Trophoblast cell (in vitro differentiated cells and primary cell): ENCODE measurements around the gene VAMP3.

ENCODE experiments used
- DNase-seq, 2 donors: peaks; one replicate each; pipeline ENCODE4 v3.0.0-alpha.2; 2016
- H2AFZ ChIP-seq: 2 replicates; pipeline ENCODE4 v1.6.1; 2013; ENCODE audit warnings: low read length, moderate library complexity, mild to moderate bottlenecking; ENCODE audit not compliant: insufficient read depth, poor library complexity
- H2AK5ac ChIP-seq: 2 replicates; pipeline ENCODE4 v1.6.1; 2013; ENCODE audit warnings: mild to moderate bottlenecking, low read length
- H2BK120ac ChIP-seq: 2 replicates; pipeline ENCODE4 v1.6.1; 2013; ENCODE audit warnings: low read length, mild to moderate bottlenecking, moderate library complexity; ENCODE audit not compliant: insufficient read depth, poor library complexity
- H2BK12ac ChIP-seq: 2 replicates; pipeline ENCODE4 v1.6.1; 2013; ENCODE audit warnings: mild to moderate bottlenecking, low read length, moderate library complexity
- H2BK5ac ChIP-seq: 2 replicates; pipeline ENCODE4 v1.6.1; 2013; ENCODE audit warnings: low read length, low read depth, moderate library complexity, mild to moderate bottlenecking; ENCODE audit not compliant: poor library complexity
- H3K14ac ChIP-seq: 2 replicates; pipeline ENCODE4 v1.6.1; 2013; ENCODE audit warnings: mild to moderate bottlenecking, low read length
- H3K18ac ChIP-seq: 2 replicates; pipeline ENCODE4 v1.6.1; 2013; ENCODE audit warnings: mild to moderate bottlenecking, low read length
- H3K23ac ChIP-seq: 2 replicates; pipeline ENCODE4 v1.6.1; 2013; ENCODE audit warnings: low read length
- H3K27ac ChIP-seq: 2 replicates; pipeline ENCODE4 v1.5.1; 2013; ENCODE audit warnings: low read depth, mild to moderate bottlenecking, inconsistent platforms, low read length, moderate library complexity
- H3K27me3 ChIP-seq: 2 replicates; pipeline ENCODE4 v1.6.1; 2013; ENCODE audit warnings: inconsistent platforms, mild to moderate bottlenecking, low read length, moderate library complexity; ENCODE audit not compliant: insufficient read depth
- H3K36me3 ChIP-seq, 2 experiments: 1 replicate in 1 of 2; 2 replicates in 1 of 2; pipeline ENCODE4 v1.6.1; 2013; ENCODE audit warnings: low read length in 2 of 2, mild to moderate bottlenecking in 2 of 2, moderate library complexity in 1 of 2; ENCODE audit not compliant: insufficient read depth in 2 of 2, control insufficient read depth in 1 of 2
- H3K4ac ChIP-seq: 2 replicates; pipeline ENCODE4 v1.6.1; 2013; ENCODE audit warnings: low read depth, mild to moderate bottlenecking, low read length, moderate library complexity
- H3K4me1 ChIP-seq, 2 experiments: 1 replicate in 1 of 2; 2 replicates in 1 of 2; pipeline ENCODE4 v1.6.1; 2013; ENCODE audit warnings: low read length in 2 of 2, mild to moderate bottlenecking in 2 of 2, moderate library complexity in 1 of 2; ENCODE audit not compliant: insufficient read depth in 2 of 2, control insufficient read depth in 1 of 2
- H3K4me2 ChIP-seq: 2 replicates; pipeline ENCODE4 v1.6.1; 2013; ENCODE audit warnings: inconsistent platforms, mild to moderate bottlenecking, low read length, moderate library complexity
- H3K4me3 ChIP-seq: 2 replicates; pipeline ENCODE4 v1.5.1; 2013; ENCODE audit warnings: mild to moderate bottlenecking, low read depth, low read length, inconsistent platforms
- H3K79me1 ChIP-seq: one replicate; pipeline ENCODE4 v1.6.1; 2013; ENCODE audit warnings: low read length
- H3K79me2 ChIP-seq: 2 replicates; pipeline ENCODE4 v1.6.1; 2013; ENCODE audit warnings: low read length, mild to moderate bottlenecking; ENCODE audit not compliant: control insufficient read depth, insufficient read depth, poor library complexity
- H3K9ac ChIP-seq: 2 replicates; pipeline ENCODE4 v1.6.1; 2013; ENCODE audit warnings: mild to moderate bottlenecking, low read length
- H3K9me3 ChIP-seq: 2 replicates; pipeline ENCODE4 v1.6.1; 2013; ENCODE audit warnings: low read depth, mild to moderate bottlenecking, control low read depth, inconsistent platforms, low read length; ENCODE audit not compliant: insufficient read depth
- H4K12ac ChIP-seq: 2 replicates; pipeline ENCODE4 v1.6.1; 2013; ENCODE audit warnings: low read depth, mild to moderate bottlenecking, low read length, moderate library complexity
- H4K8ac ChIP-seq: 2 replicates; pipeline ENCODE4 v1.6.1; 2013; ENCODE audit warnings: low read depth, mild to moderate bottlenecking, low read length, moderate library complexity
- H4K91ac ChIP-seq: one replicate; pipeline ENCODE4 v1.6.1; 2013; ENCODE audit warnings: low read depth, mild to moderate bottlenecking, low read length, moderate library complexity
- WGBS: extraction: QIAGEN DNeasy Blood & Tissue Kit; methylation state at CpG from one replicate; pipeline ENCODE4 v1.1.7; 2013; ENCODE audit warnings: missing lambda C conversion rate; ENCODE audit not compliant: insufficient read length, insufficient coverage; ENCODE audit errors: extremely low coverage; 5-methylcytosine and 5-hydroxymethylcytosine counted together

The VAMP3 gene

DNA sequence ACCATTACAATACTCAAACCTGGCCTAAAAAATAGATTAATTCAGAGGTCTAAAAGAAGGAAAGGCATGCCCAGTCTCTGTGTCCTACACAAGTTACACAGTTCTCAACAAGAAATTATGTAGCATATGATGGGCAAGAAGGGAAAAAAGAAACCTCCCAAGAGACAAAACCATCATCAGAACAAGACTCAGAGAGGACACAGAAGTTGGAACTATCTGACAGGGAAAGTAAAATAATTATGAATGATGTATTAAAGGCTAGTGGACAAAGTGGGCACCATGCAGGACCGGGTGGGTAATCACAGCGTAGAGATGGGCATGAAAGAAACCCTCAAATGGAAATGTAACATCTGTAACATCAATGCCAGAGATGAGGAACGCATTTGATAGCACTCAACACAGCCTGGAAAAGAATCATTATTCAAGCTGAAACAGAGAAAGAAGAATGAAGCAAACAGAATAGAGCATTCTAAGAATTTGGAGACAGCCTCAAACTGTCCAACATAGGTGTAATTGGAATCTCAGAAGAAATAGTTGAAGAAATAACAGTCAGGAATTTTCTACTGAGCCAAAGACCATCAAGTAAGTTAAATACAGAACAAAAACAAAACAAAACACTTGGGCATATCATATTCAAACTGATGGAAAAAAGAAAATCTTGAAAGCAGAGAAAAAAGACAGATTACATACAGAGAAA lies 42.7 kb downstream of the VAMP3 start:
- Histone ChIP-seq H2BK120ac (no peak overlapping the region), H3K14ac (no peak overlapping the region), H3K36me3 (no peaks in the 10 kb centered on the region), H3K23ac (no peak overlapping the region), H3K79me1 (no peaks in the 10 kb centered on the region), H2AK5ac (no peak overlapping the region), H3K9ac (no peak overlapping the region), H3K4ac (no peak overlapping the region), H4K12ac (no peak overlapping the region), H3K4me2 (no peak overlapping the region), H3K9me3 (no peaks in the 10 kb centered on the region), H3K27me3 (no peaks in the 10 kb centered on the region), H4K8ac (no peak overlapping the region), H3K4me3 (no peak overlapping the region), H2BK5ac (no peak overlapping the region), H4K91ac (no peak overlapping the region), H3K79me2 (no peaks in the 10 kb centered on the region), H2BK12ac (no peak overlapping the region), H2AFZ (no peak overlapping the region), H3K18ac (no peak overlapping the region), H3K27ac (no peak overlapping the region), H3K4me1 (no peaks in the 10 kb centered on the region)
- no CpG with 5 or more reads among the region's 3 CpGs for WGBS
- no peak for DNase-seq

GRCh38 chr1:7821282-7821681 lies 50.2 kb downstream of the VAMP3 start:
- whole genome bisulfite sequencing: no CpG with 5 or more reads among the region's 3 CpGs

DNA sequence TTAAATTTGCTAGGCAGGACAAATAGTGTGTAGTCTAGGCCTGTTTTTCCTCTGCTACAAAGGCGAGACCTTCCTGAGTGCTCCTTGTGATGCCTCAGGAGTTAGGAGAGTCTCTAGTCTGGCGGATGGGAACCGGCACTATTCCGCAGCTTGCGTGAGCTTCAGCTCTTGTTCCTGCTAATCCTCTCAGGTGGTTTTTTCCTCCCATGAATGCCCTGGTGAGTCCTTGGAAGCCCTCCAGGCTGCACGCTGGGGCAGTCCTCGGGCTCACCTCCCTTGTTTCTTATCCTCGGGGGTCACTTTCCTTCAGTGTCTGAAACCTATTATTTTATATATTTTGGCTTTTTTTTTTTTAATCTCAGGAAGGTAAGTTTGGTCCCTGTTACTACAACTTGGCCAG lies 53.6 kb downstream of the VAMP3 start:
- Histone ChIP-seq H3K18ac (no peak overlapping the region), H3K9ac (no peak overlapping the region), H3K27ac (no peak overlapping the region), H3K4me1 (no peaks in the 10 kb centered on the region), H3K36me3 (no peaks in the 10 kb centered on the region), H2BK5ac (no peak overlapping the region), H3K4me2 (no peak overlapping the region), H2AFZ (no peak overlapping the region), H3K4me3 (no peak overlapping the region), H4K8ac (no peak overlapping the region), H2BK120ac (no peak overlapping the region), H2BK12ac (no peak overlapping the region), H3K9me3 (no peaks in the 10 kb centered on the region), H3K23ac (no peak overlapping the region), H3K79me1 (no peaks in the 10 kb centered on the region), H4K91ac (no peak overlapping the region), H2AK5ac (no peak overlapping the region), H4K12ac (no peak overlapping the region), H3K79me2 (no peaks in the 10 kb centered on the region), H3K27me3 (no peaks in the 10 kb centered on the region), H3K14ac (no peak overlapping the region), H3K4ac (no peak overlapping the region)
- WGBS: no CpG with 5 or more reads among the region's 8 CpGs
- no peak for DNase-seq

More at GRCh38 chr1:7821282-7821681, 50.2 kb downstream of the VAMP3 start:
- Histone ChIP-seq H2BK5ac (no peak overlapping the region), H3K9ac (no peak overlapping the region), H3K4ac (no peak overlapping the region), H3K14ac (no peak overlapping the region), H2BK12ac (no peak overlapping the region), H3K23ac (no peak overlapping the region), H4K8ac (no peak overlapping the region), H3K4me3 (no peak overlapping the region), H3K27me3 (no peaks in the 10 kb centered on the region), H2AK5ac (no peak overlapping the region), H3K9me3 (no peaks in the 10 kb centered on the region), H3K36me3 (no peaks in the 10 kb centered on the region), H4K12ac (no peak overlapping the region), H3K4me1 (no peaks in the 10 kb centered on the region), H3K27ac (no peak overlapping the region), H3K4me2 (no peak overlapping the region), H2BK120ac (no peak overlapping the region), H4K91ac (no peak overlapping the region), H3K79me1 (no peaks in the 10 kb centered on the region), H3K79me2 (no peaks in the 10 kb centered on the region), H2AFZ (no peak overlapping the region), H3K18ac (no peak overlapping the region)
- no peak for DNase-seq

DNA sequence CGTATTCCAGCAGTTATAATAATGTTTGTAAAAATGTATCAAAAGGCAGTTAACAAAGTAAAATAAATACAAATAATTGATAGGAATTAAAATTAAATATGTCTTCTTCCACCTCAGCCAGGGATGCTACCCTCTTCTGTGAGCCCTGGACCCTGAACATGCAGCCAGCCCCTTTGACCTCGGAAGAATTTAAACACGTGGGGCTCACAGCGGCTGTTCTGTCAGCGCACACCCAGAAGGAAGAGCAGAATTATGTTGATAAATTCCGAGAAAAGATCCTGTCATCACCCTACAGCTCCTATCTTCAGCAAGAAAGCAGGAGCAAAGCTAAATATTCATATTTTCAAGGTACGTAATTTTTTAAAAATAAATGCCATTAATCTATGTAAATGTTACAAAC lies 55.3 kb downstream of the VAMP3 start:
- Histone ChIP-seq H3K27me3 (no peaks in the 10 kb centered on the region), H3K36me3 (no peaks in the 10 kb centered on the region), H2BK5ac (no peak overlapping the region), H4K12ac (no peak overlapping the region), H3K9me3 (no peaks in the 10 kb centered on the region), H3K14ac (no peak overlapping the region), H3K4me2 (no peak overlapping the region), H2BK12ac (no peak overlapping the region), H3K4ac (no peak overlapping the region), H2AFZ (no peak overlapping the region), H3K23ac (no peak overlapping the region), H3K4me1 (no peaks in the 10 kb centered on the region), H3K4me3 (no peak overlapping the region), H3K79me1 (no peaks in the 10 kb centered on the region), H2AK5ac (no peak overlapping the region), H3K9ac (no peak overlapping the region), H3K79me2 (no peaks in the 10 kb centered on the region), H4K8ac (no peak overlapping the region), H2BK120ac (no peak overlapping the region), H4K91ac (no peak overlapping the region), H3K18ac (no peak overlapping the region), H3K27ac (no peak overlapping the region)
- DNase-seq: no peak
- WGBS: no CpG with 5 or more reads among the region's 7 CpGs
